Measurements from ENCODE around the gene ATF7.

Gene ATF7

DNA sequence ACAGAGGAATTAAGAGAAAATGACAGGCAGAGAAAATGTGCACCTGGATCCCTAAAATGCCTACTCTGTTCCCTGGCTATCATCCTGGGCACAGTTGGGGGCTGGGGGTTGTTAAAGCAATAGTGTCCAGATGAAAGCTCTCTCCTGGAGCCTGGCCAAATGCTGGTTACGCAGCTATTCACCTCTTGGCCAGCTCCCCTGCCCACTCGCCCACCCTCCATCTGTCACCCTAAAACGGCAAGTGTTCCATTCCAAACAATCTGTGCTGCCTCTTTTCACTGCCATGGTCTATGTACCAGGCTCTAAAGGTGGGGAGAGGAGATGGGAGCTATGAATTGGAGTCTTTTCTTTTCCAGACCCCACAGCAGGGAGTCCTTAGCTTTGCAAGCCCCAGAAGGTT, 94.2 kb downstream of the ATF7 start:
- no peak for DNase-seq (ENCODE audit: low read depth in 1 of 2, low spot score in 1 of 2)
- no peak overlapping the region for H3K27ac ChIP-seq (replicated peaks)
- TF ChIP-seq, protein P1, sequence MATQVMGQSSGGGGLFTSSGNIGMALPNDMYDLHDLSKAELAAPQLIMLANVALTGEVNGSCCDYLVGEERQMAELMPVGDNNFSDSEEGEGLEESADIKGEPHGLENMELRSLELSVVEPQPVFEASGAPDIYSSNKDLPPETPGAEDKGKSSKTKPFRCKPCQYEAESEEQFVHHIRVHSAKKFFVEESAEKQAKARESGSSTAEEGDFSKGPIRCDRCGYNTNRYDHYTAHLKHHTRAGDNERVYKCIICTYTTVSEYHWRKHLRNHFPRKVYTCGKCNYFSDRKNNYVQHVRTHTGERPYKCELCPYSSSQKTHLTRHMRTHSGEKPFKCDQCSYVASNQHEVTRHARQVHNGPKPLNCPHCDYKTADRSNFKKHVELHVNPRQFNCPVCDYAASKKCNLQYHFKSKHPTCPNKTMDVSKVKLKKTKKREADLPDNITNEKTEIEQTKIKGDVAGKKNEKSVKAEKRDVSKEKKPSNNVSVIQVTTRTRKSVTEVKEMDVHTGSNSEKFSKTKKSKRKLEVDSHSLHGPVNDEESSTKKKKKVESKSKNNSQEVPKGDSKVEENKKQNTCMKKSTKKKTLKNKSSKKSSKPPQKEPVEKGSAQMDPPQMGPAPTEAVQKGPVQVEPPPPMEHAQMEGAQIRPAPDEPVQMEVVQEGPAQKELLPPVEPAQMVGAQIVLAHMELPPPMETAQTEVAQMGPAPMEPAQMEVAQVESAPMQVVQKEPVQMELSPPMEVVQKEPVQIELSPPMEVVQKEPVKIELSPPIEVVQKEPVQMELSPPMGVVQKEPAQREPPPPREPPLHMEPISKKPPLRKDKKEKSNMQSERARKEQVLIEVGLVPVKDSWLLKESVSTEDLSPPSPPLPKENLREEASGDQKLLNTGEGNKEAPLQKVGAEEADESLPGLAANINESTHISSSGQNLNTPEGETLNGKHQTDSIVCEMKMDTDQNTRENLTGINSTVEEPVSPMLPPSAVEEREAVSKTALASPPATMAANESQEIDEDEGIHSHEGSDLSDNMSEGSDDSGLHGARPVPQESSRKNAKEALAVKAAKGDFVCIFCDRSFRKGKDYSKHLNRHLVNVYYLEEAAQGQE (IDR thresholded peaks at IDR 0.05; ENCODE audit: insufficient replicate concordance, low read depth): no peak
- TF ChIP-seq GABPA (IDR thresholded peaks at IDR 0.05; ENCODE audit: low read depth): no peak
- no peak for TF ChIP-seq POLR2AphosphoS5 (IDR thresholded peaks at IDR 0.05; ENCODE audit: low read depth)
- TF ChIP-seq, protein P2, sequence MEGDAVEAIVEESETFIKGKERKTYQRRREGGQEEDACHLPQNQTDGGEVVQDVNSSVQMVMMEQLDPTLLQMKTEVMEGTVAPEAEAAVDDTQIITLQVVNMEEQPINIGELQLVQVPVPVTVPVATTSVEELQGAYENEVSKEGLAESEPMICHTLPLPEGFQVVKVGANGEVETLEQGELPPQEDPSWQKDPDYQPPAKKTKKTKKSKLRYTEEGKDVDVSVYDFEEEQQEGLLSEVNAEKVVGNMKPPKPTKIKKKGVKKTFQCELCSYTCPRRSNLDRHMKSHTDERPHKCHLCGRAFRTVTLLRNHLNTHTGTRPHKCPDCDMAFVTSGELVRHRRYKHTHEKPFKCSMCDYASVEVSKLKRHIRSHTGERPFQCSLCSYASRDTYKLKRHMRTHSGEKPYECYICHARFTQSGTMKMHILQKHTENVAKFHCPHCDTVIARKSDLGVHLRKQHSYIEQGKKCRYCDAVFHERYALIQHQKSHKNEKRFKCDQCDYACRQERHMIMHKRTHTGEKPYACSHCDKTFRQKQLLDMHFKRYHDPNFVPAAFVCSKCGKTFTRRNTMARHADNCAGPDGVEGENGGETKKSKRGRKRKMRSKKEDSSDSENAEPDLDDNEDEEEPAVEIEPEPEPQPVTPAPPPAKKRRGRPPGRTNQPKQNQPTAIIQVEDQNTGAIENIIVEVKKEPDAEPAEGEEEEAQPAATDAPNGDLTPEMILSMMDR (IDR thresholded peaks at IDR 0.05; ENCODE audit: insufficient read depth, low read length): no peak
- TF ChIP-seq SPI1 (IDR thresholded peaks at IDR 0.05; ENCODE audit: borderline replicate concordance, low read depth): no peak
- H3K4me3 ChIP-seq (replicated peaks; ENCODE audit: insufficient read depth, low read length): no peak overlapping the region
- no peaks in the 10 kb centered on the region for H3K27me3 ChIP-seq (ENCODE audit: insufficient read depth, poor library complexity, severe bottlenecking)

- TF ChIP-seq SPI1 (IDR thresholded peaks at IDR 0.05; ENCODE audit: borderline replicate concordance, low read depth) (no peak), GABPA (IDR thresholded peaks at IDR 0.05; ENCODE audit: low read depth) (no peak), POLR2AphosphoS5 (IDR thresholded peaks at IDR 0.05; ENCODE audit: low read depth) (no peak)
- TF ChIP-seq, protein P2 (IDR thresholded peaks at IDR 0.05; ENCODE audit: insufficient read depth, low read length): no peak
- TF ChIP-seq, protein P1 (IDR thresholded peaks at IDR 0.05; ENCODE audit: insufficient replicate concordance, low read depth): no peak
- no peaks in the 10 kb centered on the region for H3K27me3 ChIP-seq (ENCODE audit: insufficient read depth, poor library complexity, severe bottlenecking)
- no peak for DNase-seq (ENCODE audit: low read depth in 1 of 2, low spot score in 1 of 2)
Observed at GRCh38 chr12:53530920-53531319, 95.3 kb downstream of the ATF7 start.

GRCh38 chr12:53530061-53530460, 96.1 kb downstream of the ATF7 start:
- DNase-seq (ENCODE audit: low read depth in 1 of 2, low spot score in 1 of 2): no peak
- H3K27me3 ChIP-seq (ENCODE audit: insufficient read depth, poor library complexity, severe bottlenecking): no peaks in the 10 kb centered on the region
- TF ChIP-seq SPI1 (IDR thresholded peaks at IDR 0.05; ENCODE audit: borderline replicate concordance, low read depth) (no peak), POLR2AphosphoS5 (IDR thresholded peaks at IDR 0.05; ENCODE audit: low read depth) (no peak), GABPA (IDR thresholded peaks at IDR 0.05; ENCODE audit: low read depth) (no peak)
- TF ChIP-seq, protein P2 (IDR thresholded peaks at IDR 0.05; ENCODE audit: insufficient read depth, low read length): no peak
- TF ChIP-seq, protein P1 (IDR thresholded peaks at IDR 0.05; ENCODE audit: insufficient replicate concordance, low read depth): no peak
- H3K27ac ChIP-seq (replicated peaks): no peak overlapping the region
- H3K4me3 ChIP-seq (replicated peaks; ENCODE audit: insufficient read depth, low read length): no peak overlapping the region

More at GRCh38 chr12:53530920-53531319, 95.3 kb downstream of the ATF7 start:
- H3K27ac ChIP-seq (replicated peaks): no peak overlapping the region
- H3K4me3 ChIP-seq (replicated peaks; ENCODE audit: insufficient read depth, low read length): no peak overlapping the region

Measured in HL-60 (cell line).